Common myeloid progenitor, CD34-positive (primary cell): ENCODE data around the gene ETNK2.

Experiments used
- CTCF ChIA-PET: fragments of 350-600 bp; sonication (Branson Sonifier 250); formaldehyde crosslinking; loops from one replicate; lab custom pipeline; 2021; ENCODE audit warnings: antibody characterized with exemption; lab: Charles Lee
- POLR2A ChIA-PET: fragments of 350-600 bp; sonication (Branson Sonifier 250); formaldehyde crosslinking; loops from one replicate; lab custom pipeline; 2021; ENCODE audit warnings: antibody characterized with exemption; lab: Charles Lee
- DNase-seq, 3 donors: peaks; one replicate each; pipeline versions ENCODE4 v3.0.0 to v3.0.0-alpha.2; 2013
- H3K27ac ChIP-seq, 2 experiments: 1 replicate in 1 of 2; 2 replicates in 1 of 2; pipeline ENCODE4 v1.7.0; 2013; ENCODE audit warnings: inconsistent platforms in 2 of 2, low read length in 2 of 2, mild to moderate bottlenecking in 2 of 2, low read depth in 1 of 2, moderate library complexity in 1 of 2; ENCODE audit not compliant: severe bottlenecking in 2 of 2, insufficient read depth in 1 of 2, poor library complexity in 1 of 2
- H3K27me3 ChIP-seq, 5 experiments: replicated peaks in 2 of 5; 1 replicate in 3 of 5; 2 replicates in 2 of 5; pipeline versions ENCODE4 v1.6.1 to v1.7.0; 2013; ENCODE audit warnings: low read length in 4 of 5, mild to moderate bottlenecking in 2 of 5, moderate library complexity in 2 of 5, inconsistent platforms in 1 of 5; ENCODE audit not compliant: insufficient read depth in 5 of 5, control insufficient read depth in 4 of 5
- H3K36me3 ChIP-seq, 4 experiments: 1 replicate in 2 of 4; 2 replicates in 2 of 4; pipeline versions ENCODE4 v1.6.1 to v1.7.0; 2013; ENCODE audit warnings: low read length in 3 of 4, control low read depth in 1 of 4, mild to moderate bottlenecking in 1 of 4; ENCODE audit not compliant: control insufficient read depth in 4 of 4, insufficient read depth in 4 of 4
- H3K4me1 ChIP-seq, 4 experiments: 1 replicate in 3 of 4; 2 replicates in 1 of 4; pipeline versions ENCODE4 v1.6.1 to v1.7.1; 2013; ENCODE audit warnings: low read length in 3 of 4, mild to moderate bottlenecking in 3 of 4, control low read depth in 1 of 4, inconsistent platforms in 1 of 4, moderate library complexity in 1 of 4; ENCODE audit not compliant: control insufficient read depth in 4 of 4, insufficient read depth in 4 of 4; ENCODE audit errors: control extremely low read depth in 1 of 4
- H3K4me3 ChIP-seq, 7 experiments: 1 replicate in 4 of 7; 2 replicates in 3 of 7; pipeline versions ENCODE4 v1.5.1 to v1.7.0; 2013; ENCODE audit warnings: mild to moderate bottlenecking in 7 of 7, low read length in 6 of 7, moderate library complexity in 6 of 7, inconsistent platforms in 2 of 7, low read depth in 2 of 7, control low read depth in 1 of 7; ENCODE audit not compliant: insufficient read depth in 4 of 7, control insufficient read depth in 1 of 7; ENCODE audit errors: extremely low read depth in 1 of 7
- H3K9me3 ChIP-seq, 5 experiments: 1 replicate in 4 of 5; 2 replicates in 1 of 5; pipeline versions ENCODE4 v1.6.1 to v1.7.1; 2013; ENCODE audit warnings: low read length in 4 of 5, mild to moderate bottlenecking in 2 of 5, inconsistent platforms in 1 of 5, low read depth in 1 of 5, moderate library complexity in 1 of 5; ENCODE audit not compliant: control insufficient read depth in 4 of 5, insufficient read depth in 2 of 5; ENCODE audit errors: control extremely low read depth in 1 of 5
- WGBS: methylation state at CpG from one replicate; pipeline ENCODE4 v1.1.5; 2013; ENCODE audit not compliant: insufficient coverage; 5-methylcytosine and 5-hydroxymethylcytosine counted together

Gene ETNK2

DNA sequence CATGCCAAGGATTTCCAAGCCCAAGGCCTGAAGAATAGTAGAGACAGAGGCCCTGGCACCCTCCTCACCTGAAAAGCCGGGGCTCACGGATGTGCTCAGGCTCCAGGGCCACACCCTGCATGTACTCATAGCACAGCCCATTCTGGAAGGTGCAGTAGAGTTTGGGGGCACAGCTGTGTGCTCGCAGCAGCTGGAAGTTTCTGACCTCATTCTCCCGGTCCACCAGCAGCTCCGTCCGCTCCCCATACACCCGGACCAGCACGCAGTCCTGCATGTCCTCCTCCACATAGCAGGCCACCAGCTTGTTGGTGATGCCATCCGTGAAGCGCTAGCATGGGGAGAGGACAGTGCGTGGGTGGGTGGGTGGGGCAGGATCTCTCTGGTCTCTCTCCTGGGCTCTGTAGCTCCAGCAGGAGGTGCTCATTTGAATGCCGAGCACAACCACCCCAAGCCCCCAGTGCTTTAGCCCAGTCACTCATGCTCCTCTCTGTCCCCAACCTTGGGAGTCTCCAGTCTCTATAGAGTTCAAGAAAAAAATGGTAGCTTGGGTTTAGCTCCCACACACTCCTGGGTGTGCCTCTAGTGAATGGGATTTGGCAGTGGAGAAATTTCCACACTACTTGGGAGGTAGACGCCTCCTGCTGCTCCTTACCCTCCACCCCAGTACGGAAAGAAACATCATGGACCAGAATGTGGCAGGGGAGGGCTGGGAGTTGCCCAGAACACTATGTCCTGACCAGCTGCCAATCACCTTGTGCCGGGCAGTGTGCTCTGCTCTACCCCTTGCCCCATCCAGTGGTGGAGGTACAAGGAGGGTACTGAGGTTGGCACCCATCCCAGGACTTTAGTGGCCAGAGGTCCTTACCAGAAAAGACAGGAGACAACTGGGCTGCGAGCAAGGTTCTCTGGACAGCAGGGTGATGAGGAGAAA is 1.9 kb downstream of the ETNK2 start:
- CTCF ChIA-PET, result interaction anchor here (1.0 to 2.0 kb wide), 6 partner anchors 11 to 279 kb away, joined by 3 to 7 read pairs (median 4); no protein-coding TSS in a partner anchor
- Histone ChIP-seq H3K4me3 (no peak overlapping the region), H3K9me3 (no peaks in the 10 kb centered on the region), H3K4me1 (peaks cover 0 to 17% (median 15%) of the 10 kb centered on the region in 4 experiments), H3K27me3 (peaks cover 0 to 6% (median 0%) of the 10 kb centered on the region in 5 experiments), H3K36me3 (no peaks in the 10 kb centered on the region), H3K27ac (no peak overlapping the region)
- no peak for DNase-seq
- POLR2A ChIA-PET, result interaction anchor here (0.6 kb wide), 1 partner anchor 255 kb away, joined by 7 read pairs; no protein-coding TSS in a partner anchor
- 95% methylated on average over 6 of the region's 16 CpGs for WGBS

DNA sequence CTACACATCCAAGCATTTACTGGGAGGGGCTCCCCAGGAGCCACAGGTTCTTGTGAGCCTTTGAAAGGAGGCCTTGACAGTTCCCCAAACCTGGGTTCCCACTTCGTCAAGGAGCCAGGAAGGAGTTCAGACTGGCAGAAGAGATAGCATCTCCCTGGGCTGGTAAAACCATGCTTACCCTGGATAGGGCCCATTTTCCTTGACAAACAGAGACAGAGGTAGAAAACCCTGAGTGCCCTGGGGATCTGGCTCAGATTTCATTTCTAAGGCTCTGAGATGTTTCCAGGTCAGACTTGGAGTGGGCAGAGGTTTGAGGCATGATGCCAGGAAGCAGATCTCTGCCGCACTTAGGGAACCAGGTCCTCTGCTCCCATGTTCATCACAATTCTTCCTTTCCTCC is 2.7 kb downstream of the ETNK2 start:
- peaks cover 0 to 17% (median 15%) of the 10 kb centered on the region in 4 experiments for H3K4me1 ChIP-seq
- POLR2A ChIA-PET, result no interaction called here
- WGBS, result 58% methylated on average over 2 of the region's 2 CpGs
- peaks cover 0 to 6% (median 0%) of the 10 kb centered on the region in 5 experiments for H3K27me3 ChIP-seq
- no peak for DNase-seq
- H3K36me3 ChIP-seq, result no peaks in the 10 kb centered on the region
- H3K27ac ChIP-seq, result no peak overlapping the region
- H3K9me3 ChIP-seq, result no peaks in the 10 kb centered on the region
- CTCF ChIA-PET, result interaction anchor here (1.3 to 1.6 kb wide), 2 partner anchors 10 to 19 kb away, joined by 3 to 4 read pairs; no protein-coding TSS in a partner anchor
- H3K4me3 ChIP-seq, result no peak overlapping the region

DNA sequence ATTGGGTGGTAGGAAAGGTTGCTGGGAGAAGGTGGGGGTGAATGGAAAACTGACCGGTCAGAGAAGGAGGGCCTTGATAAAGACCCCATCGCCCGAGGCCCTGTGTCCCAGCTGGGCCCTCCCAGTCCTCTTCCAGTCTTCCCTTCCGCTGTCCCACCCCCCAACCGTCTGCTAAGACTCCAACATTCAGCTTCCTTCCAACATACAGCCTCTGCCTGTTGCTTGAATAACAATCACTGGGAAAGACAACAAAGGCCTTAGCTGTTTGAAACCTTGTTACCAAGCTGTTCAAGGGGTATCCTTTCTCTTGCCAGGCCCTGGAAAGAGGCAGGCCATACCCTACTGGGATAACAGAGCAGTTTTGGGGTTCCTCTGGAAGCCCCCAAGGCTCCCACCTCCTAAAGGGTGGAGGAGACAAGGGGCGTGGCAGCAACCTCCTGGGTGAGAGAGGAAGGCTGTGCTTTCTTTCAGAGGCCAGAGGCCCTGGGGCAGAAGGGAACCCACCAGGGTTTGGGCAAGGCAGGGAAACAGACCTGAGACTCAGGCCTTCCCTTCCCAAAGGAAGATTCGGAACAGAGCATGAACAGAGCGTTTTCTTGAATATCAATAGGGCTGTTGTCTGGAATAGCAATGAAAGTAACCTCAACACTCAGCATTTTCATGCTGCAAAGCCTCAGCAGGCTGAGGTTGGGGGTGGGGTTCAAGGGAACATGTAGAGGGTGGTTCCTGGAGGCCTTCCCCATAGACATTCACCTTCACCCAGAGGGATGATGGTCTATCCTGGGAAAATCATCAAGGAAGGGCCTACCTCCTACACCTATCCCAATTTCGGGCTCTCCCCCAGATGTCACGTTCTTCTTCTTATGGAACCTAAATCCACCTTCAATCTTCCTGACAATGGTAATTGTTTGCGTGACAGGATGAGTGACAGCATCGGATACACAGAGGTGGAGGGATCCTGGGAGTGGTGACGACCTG is 4.1 kb downstream of the ETNK2 start:
- WGBS, result 97% methylated on average over 9 of the region's 13 CpGs
- Histone ChIP-seq H3K4me1 (peaks cover 0 to 14% (median 12%) of the 10 kb centered on the region in 4 experiments), H3K4me3 (no peak overlapping the region), H3K27me3 (peaks cover 0 to 4% (median 0%) of the 10 kb centered on the region in 5 experiments), H3K27ac (no peak overlapping the region), H3K9me3 (no peaks in the 10 kb centered on the region), H3K36me3 (no peaks in the 10 kb centered on the region)
- ChIA-PET POLR2A (interaction anchor here (0.5 kb wide), 1 partner anchor 280 kb away, joined by 3 read pairs; no protein-coding TSS in a partner anchor), CTCF (interaction anchor here (1.3 kb wide), 1 partner anchor 9 kb away, joined by 3 read pairs; no protein-coding TSS in a partner anchor)
- no peak for DNase-seq

DNA sequence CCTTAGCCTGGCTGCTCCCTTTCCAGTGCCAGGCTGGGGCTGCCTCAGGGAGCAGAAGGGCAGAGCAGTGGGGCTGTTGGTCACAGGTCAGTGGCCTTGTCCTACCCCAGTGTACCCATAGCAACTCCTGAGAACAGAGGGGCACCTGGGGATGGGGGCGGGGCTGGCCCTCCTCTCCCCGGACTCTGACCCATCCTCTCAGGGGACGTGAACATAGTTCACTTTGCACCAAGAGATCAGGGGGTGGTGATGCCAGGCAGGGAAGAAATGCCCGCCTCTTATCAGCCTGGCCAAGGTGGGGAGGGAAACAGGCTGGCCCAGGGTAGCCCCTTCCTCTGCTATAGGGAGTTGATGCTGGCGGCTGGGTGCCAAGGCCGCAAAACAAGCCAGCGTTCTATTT is 4.9 kb downstream of the ETNK2 start:
- peaks cover 0 to 3% (median 0%) of the 10 kb centered on the region in 5 experiments for H3K27me3 ChIP-seq
- no peak overlapping the region for H3K27ac ChIP-seq
- no peaks in the 10 kb centered on the region for H3K36me3 ChIP-seq
- H3K9me3 ChIP-seq, result no peaks in the 10 kb centered on the region
- H3K4me1 ChIP-seq, result peaks cover 0 to 7% (median 6%) of the 10 kb centered on the region in 4 experiments
- H3K4me3 ChIP-seq, result no peak overlapping the region
- POLR2A ChIA-PET, result interaction anchor here (0.5 kb wide), 1 partner anchor 280 kb away, joined by 3 read pairs; no protein-coding TSS in a partner anchor
- CTCF ChIA-PET, result no interaction called here
- no CpG with 5 or more reads among the region's 7 CpGs for WGBS
- no peak for DNase-seq

DNA sequence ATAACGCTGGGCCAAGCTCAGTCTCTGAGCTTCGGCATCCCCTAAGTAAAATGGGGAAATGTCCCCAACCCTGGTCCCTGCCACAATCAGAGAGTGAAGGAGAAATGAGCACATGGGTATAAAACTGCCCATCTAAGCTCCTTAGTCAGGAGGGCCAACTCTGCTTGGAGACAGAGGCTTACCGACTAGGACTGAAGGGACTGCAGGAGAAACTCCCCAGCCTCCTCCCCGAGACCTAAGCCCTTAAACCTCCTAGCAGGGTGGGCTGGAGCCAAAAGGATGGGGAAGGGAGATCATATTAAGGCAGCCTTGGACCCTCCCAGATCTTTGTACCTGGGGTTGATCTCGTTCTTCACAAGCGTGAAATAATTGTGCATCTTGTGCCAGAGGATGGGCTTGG is 5.5 kb downstream of the ETNK2 start:
- POLR2A ChIA-PET, result no interaction called here
- WGBS, result 96% methylated on average over 5 of the region's 6 CpGs
- no peak overlapping the region for H3K27ac ChIP-seq
- H3K36me3 ChIP-seq, result no peaks in the 10 kb centered on the region
- peaks cover 0 to 2% (median 2%) of the 10 kb centered on the region in 4 experiments for H3K4me1 ChIP-seq
- DNase-seq, result no peak
- no peak overlapping the region for H3K4me3 ChIP-seq
- CTCF ChIA-PET, result interaction anchor here (0.6 to 1.9 kb wide), 3 partner anchors 10 to 60 kb away, joined by 3 to 7 read pairs (median 4); no protein-coding TSS in a partner anchor
- no peaks in the 10 kb centered on the region for H3K9me3 ChIP-seq
- peaks cover 0 to 3% (median 0%) of the 10 kb centered on the region in 5 experiments for H3K27me3 ChIP-seq

DNA sequence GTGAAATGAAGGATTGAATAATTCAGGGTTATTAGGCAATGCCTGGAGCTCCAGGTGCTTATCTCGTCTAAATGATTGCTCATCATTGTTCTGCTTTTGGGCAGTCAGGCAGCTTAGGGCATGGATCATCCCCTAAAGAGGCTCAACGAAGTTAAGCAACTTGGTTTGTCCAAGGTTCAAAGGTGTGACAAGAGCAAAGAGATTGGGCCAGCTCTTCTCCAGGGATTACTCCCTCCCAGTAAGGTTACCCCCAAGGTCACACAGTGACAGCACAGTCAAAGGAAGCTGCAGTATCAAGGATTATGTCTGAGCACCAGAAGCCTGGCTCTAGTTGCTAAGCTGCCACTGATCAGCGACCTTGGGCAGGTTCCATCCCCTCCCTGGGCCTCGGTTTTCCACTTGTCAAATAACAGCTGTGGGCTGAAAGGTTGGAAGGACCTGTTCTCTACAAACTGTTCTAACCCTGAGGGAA is 6.8 kb downstream of the ETNK2 start:
- CTCF ChIA-PET, result interaction anchor here (0.9 to 1.9 kb wide), 4 partner anchors 9 to 17 kb away, joined by 3 to 7 read pairs (median 4); no protein-coding TSS in a partner anchor
- peak in 1 of 3 donors; percentile 21 for DNase-seq
- no peaks in the 10 kb centered on the region for H3K4me1 ChIP-seq
- peaks cover 0 to 3% (median 0%) of the 10 kb centered on the region in 4 experiments for H3K36me3 ChIP-seq
- POLR2A ChIA-PET, result no interaction called here
- no peak overlapping the region for H3K4me3 ChIP-seq
- H3K27me3 ChIP-seq, result peaks cover 0 to 2% (median 0%) of the 10 kb centered on the region in 5 experiments
- WGBS, result 98% methylated on average over 4 of the region's 4 CpGs
- H3K27ac ChIP-seq, result no peak overlapping the region
- H3K9me3 ChIP-seq, result no peaks in the 10 kb centered on the region
